GM12878 (cell line): Measurements from ENCODE around the gene PDE9A. TPM values are rescaled to one million over a fixed set of nuclear protein-coding genes. Genes with fewer than 3 reads are reported as not detected.
A peak's percentile ranks its signal among the peaks of the same experiment; 100 is the strongest.

Source experiments
- ATAC-seq: fragments of 200-7000 bp; cut with Tn5 transposase; 3 replicates; pipeline ENCODE4 v1.9.1; 2020; ENCODE audit warnings: mild to moderate bottlenecking, moderate library complexity
- BruUV-seq: library from RNA; stranded (reverse); fragments of 400-500 nt; replicated peaks from 2 replicates; lab custom pipeline; 2021; lab: Mats Ljungman, UMichigan
- CTCF ChIA-PET: fragments of 300-600 bp; sonication (Branson Sonifier 250); formaldehyde crosslinking; extraction: SDS; loops from one replicate; lab custom pipeline; 2021; ENCODE audit warnings: inconsistent platforms; lab: Yijun Ruan, JAX
- POLR2A ChIA-PET: fragments of 350-600 bp; formaldehyde crosslinking; extraction: SDS; loops from one replicate; lab custom pipeline; 2021; ENCODE audit warnings: inconsistent platforms; lab: Charles Lee
- RAD21 ChIA-PET: fragments of 300-600 bp; sonication (Branson Sonifier 250); formaldehyde crosslinking; loops from one replicate; lab custom pipeline; 2023; ENCODE audit warnings: antibody characterized with exemption; ENCODE audit not compliant: unreplicated experiment; lab: Charles Lee
- SMC1A ChIA-PET: fragments of 300-600 bp; sonication (Branson Sonifier 250); formaldehyde crosslinking; loops from one replicate; lab custom pipeline; 2023; ENCODE audit not compliant: unreplicated experiment, uncharacterized antibody; lab: Charles Lee
- DNase-seq: peaks from one replicate; pipeline ENCODE4 v3.0.0-alpha.2; 2011; ENCODE audit warnings: low read depth, low spot score
- FAIRE-seq: peaks from 3 replicates; lab custom pipeline; 2011; peaks lifted over from hg19 to GRCh38; lab: Jason Lieb, UNC
- H2AFZ ChIP-seq: 2 replicates; pipeline ENCODE4 v1.6.0; 2011; ENCODE audit warnings: low read depth, low read length, control low read depth; ENCODE audit not compliant: control insufficient read depth
- H3K27ac ChIP-seq: 2 replicates; pipeline ENCODE4 v1.5.1; 2011; ENCODE audit warnings: control low read depth; ENCODE audit not compliant: control insufficient read depth, insufficient read depth
- H3K27me3 ChIP-seq, 2 experiments: replicated peaks in 1 of 2; 2 replicates each; pipeline versions ENCODE4 v1.6.0 to v1.6.1; 2011; ENCODE audit warnings: low read length in 1 of 2; ENCODE audit not compliant: control insufficient read depth in 2 of 2, insufficient read depth in 2 of 2
- H3K36me3 ChIP-seq, 2 experiments: 2 replicates each; pipeline ENCODE4 v1.5.1; 2011; ENCODE audit warnings: low read length in 1 of 2; ENCODE audit not compliant: control insufficient read depth in 2 of 2, insufficient read depth in 2 of 2
- H3K4me1 ChIP-seq: 2 replicates; pipeline ENCODE4 v1.6.1; 2011; ENCODE audit warnings: mild to moderate bottlenecking, low read length, moderate library complexity, mixed read lengths; ENCODE audit not compliant: control insufficient read depth, insufficient read depth
- H3K4me2 ChIP-seq: 2 replicates; pipeline ENCODE4 v1.6.0; 2011; ENCODE audit warnings: control low read depth; ENCODE audit not compliant: control insufficient read depth, insufficient read depth
- H3K4me3 ChIP-seq: fragments of 200-600 bp; sonication (generic); 2 replicates; pipeline ENCODE4 v1.5.1; 2016
- H3K79me2 ChIP-seq: 2 replicates; pipeline ENCODE4 v1.6.0; 2011; ENCODE audit warnings: low read length; ENCODE audit not compliant: control insufficient read depth, insufficient read depth
- H3K9ac ChIP-seq: 2 replicates; pipeline ENCODE4 v1.8.0; 2011; ENCODE audit warnings: low read length, control low read depth, mixed read lengths; ENCODE audit not compliant: control insufficient read depth, insufficient read depth
- H3K9me3 ChIP-seq: replicated peaks from 3 replicates; pipeline ENCODE4 v1.5.1; 2011; ENCODE audit warnings: mild to moderate bottlenecking, low read length; ENCODE audit not compliant: control insufficient read depth, insufficient read depth
- H4K20me1 ChIP-seq: 2 replicates; pipeline ENCODE4 v1.6.0; 2011; ENCODE audit not compliant: control insufficient read depth, insufficient read depth
- RFX5 ChIP-seq: IDR thresholded peaks from 2 replicates; pipeline ENCODE4 v1.6.1; 2011; ENCODE audit warnings: low read depth, low read length, improper control_type of control experiment
- TAF1 ChIP-seq: IDR thresholded peaks from 2 replicates; pipeline ENCODE4 v1.6.1; 2011; ENCODE audit warnings: mild to moderate bottlenecking, low read depth, low read length, borderline replicate concordance
- WGBS: methylation state at CpG from one replicate; pipeline ENCODE4 v1.1.6; 2016; ENCODE audit warnings: low lambda C conversion rate; ENCODE audit not compliant: insufficient replicate concordance, insufficient coverage; ENCODE audit errors: missing lambda C conversion rate; 5-methylcytosine and 5-hydroxymethylcytosine counted together
- in situ Hi-C: fragments of 300-500 bp; cut with MboI; formaldehyde crosslinking; loops from 9 replicates; pipeline ENCODE4 v1.14.3; 2018; ENCODE audit warnings: mixed read lengths
- intact Hi-C: fragments of 100-400 bp; cut with micrococcal nuclease; formaldehyde crosslinking; loops from one replicate; pipeline ENCODE4 v1.14.2; 2022; ENCODE audit not compliant: unreplicated experiment
- polyA plus RNA-seq, 11 experiments: library from polyadenylated mRNA; depleted of rRNA in 4 of 11; unstranded in 6 of 11; stranded (reverse) in 5 of 11; fragments of >200 nt; fragmentation: Nextera tagmentation in 4 of 11; fragmentation: Illumina TruSeq in 1 of 11; extraction: Ambion mirVana in 4 of 11; extraction: Trizol in 1 of 11; gene quantifications; 1 replicate in 1 of 11; 2 replicates in 10 of 11; pipeline versions ENCODE4 v1.2.1 to v1.2.3, GENCODE V29; 2011 to 2016; ENCODE audit warnings: inconsistent platforms in 2 of 11, missing spikeins in 2 of 11, low read depth in 1 of 11
- total RNA-seq, 4 experiments: library from RNA; depleted of rRNA in 3 of 4; stranded (reverse); fragments of >200 nt in 3 of 4; fragmentation: Illumina TruSeq in 1 of 4; extraction: Trizol in 1 of 4; gene quantifications; 2 replicates each; pipeline versions ENCODE4 v1.2.1 to v1.2.3, GENCODE V29; 2013 to 2021
- TF ChIP-seq, protein P1 (sequence below): fragments of 450-650 bp; IDR thresholded peaks from 2 replicates; pipeline ENCODE4 v1.6.1; 2016; ENCODE audit warnings: mild to moderate bottlenecking
- TF ChIP-seq, protein P2 (sequence below): fragments of 450-650 bp; conservative IDR thresholded peaks from 2 replicates; pipeline ENCODE4 v1.6.1; 2017; ENCODE audit warnings: mild to moderate bottlenecking, moderate library complexity

Gene PDE9A
- total and polyA plus RNA-seq, 10 of the 15 experiments (the other 5 are each of a cell fraction or from before 2014, with no cell fraction given), result 0.08 to 0.45 (median 0.20) TPM; not detected in 1

DNA sequence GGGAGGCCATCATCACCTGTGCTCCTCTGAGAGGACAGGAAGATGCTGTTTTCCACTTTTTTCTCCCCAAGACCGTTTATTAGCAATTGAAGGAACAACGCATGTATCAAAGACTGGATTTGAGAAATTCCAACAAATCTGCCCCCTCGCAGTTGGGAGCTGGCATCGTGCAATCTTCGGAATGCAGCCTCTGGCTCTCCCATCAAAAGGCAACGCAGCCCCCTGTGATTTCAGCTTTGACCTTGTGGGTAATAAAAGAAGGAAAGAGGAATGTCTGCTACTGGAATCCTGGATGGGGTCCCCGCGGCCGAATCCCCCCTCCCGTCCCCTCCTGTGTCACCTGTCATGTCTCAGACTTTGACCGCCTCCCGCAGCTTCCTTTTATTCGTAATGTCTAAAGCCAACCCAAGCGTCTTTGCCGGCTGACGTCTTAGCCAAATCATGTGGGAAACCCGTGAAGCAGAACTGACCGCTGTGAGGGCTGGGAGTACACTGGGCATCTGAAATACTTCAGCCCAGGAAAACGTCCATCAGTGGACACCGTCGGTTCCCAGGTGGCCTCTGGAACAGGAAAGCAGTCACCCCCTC is 124.4 kb downstream of the PDE9A start (continued):
- TF ChIP-seq, protein P1, sequence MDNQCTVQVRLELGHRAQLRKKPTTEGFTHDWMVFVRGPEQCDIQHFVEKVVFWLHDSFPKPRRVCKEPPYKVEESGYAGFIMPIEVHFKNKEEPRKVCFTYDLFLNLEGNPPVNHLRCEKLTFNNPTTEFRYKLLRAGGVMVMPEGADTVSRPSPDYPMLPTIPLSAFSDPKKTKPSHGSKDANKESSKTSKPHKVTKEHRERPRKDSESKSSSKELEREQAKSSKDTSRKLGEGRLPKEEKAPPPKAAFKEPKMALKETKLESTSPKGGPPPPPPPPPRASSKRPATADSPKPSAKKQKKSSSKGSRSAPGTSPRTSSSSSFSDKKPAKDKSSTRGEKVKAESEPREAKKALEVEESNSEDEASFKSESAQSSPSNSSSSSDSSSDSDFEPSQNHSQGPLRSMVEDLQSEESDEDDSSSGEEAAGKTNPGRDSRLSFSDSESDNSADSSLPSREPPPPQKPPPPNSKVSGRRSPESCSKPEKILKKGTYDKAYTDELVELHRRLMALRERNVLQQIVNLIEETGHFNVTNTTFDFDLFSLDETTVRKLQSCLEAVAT, result peak; percentile 19; the same call in 1 of the 2 replicates

DNA sequence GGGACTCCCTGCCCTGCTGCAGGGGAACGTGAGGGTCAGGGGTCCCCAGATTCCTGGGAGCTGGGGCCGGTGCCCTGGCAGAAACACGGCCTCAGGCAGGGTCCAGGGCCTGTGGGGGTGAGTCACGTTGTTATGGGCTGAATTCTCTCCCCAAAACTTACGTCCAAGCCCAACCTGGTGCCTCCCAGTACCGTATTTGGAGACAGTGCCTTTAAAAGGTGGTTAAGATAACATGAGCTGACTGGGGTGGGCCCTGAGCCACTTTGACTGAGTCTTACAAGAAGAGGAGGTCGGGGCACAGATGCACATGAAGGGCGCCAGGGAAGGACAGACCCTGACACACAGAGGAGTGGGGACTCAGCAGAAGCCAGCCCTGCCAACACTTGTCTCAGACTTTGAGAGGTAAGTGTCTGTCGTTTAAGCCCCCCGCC is 126.0 kb downstream of the PDE9A start:
- 43% methylated on average over 10 of the region's 10 CpGs for WGBS
- FAIRE-seq, result no peak
- SMC1A ChIA-PET, result no interaction called here
- ATAC-seq, result no peak
- Histone ChIP-seq H3K27me3 (peaks cover 7% of the 10 kb centered on the region in 2 experiments), H3K4me1 (peaks cover 6% of the 10 kb centered on the region), H3K79me2 (no peaks in the 10 kb centered on the region), H3K9ac (no peak overlapping the region), H2AFZ (no peak overlapping the region), H4K20me1 (no peaks in the 10 kb centered on the region), H3K9me3 (no peaks in the 10 kb centered on the region), H3K4me3 (no peak overlapping the region), H3K27ac (no peak overlapping the region), H3K4me2 (no peak overlapping the region), H3K36me3 (no peaks in the 10 kb centered on the region)
- no peak for TF ChIP-seq RFX5
- TF ChIP-seq TAF1, result no peak
- TF ChIP-seq, protein P2, sequence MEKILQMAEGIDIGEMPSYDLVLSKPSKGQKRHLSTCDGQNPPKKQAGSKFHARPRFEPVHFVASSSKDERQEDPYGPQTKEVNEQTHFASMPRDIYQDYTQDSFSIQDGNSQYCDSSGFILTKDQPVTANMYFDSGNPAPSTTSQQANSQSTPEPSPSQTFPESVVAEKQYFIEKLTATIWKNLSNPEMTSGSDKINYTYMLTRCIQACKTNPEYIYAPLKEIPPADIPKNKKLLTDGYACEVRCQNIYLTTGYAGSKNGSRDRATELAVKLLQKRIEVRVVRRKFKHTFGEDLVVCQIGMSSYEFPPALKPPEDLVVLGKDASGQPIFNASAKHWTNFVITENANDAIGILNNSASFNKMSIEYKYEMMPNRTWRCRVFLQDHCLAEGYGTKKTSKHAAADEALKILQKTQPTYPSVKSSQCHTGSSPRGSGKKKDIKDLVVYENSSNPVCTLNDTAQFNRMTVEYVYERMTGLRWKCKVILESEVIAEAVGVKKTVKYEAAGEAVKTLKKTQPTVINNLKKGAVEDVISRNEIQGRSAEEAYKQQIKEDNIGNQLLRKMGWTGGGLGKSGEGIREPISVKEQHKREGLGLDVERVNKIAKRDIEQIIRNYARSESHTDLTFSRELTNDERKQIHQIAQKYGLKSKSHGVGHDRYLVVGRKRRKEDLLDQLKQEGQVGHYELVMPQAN, result no peak
- DNase-seq, result no peak
- POLR2A ChIA-PET, result no interaction called here
- RAD21 ChIA-PET, result no interaction called here
- BruUV-seq, result no TSS peak
- in situ Hi-C loops (no loop called here), intact Hi-C loops (no loop called here)
- CTCF ChIA-PET, result interaction anchor here (0.9 kb wide), 1 partner anchor 47 kb away, joined by 4 read pairs; no protein-coding TSS in a partner anchor
